ENCODE results near the gene CEP162.
"Not testable (repeated sequence)": the region's sequence is repeated elsewhere in the genome, so short reads cannot be mapped to it uniquely, and the experiment has no call there.

Gene CEP162

DNA sequence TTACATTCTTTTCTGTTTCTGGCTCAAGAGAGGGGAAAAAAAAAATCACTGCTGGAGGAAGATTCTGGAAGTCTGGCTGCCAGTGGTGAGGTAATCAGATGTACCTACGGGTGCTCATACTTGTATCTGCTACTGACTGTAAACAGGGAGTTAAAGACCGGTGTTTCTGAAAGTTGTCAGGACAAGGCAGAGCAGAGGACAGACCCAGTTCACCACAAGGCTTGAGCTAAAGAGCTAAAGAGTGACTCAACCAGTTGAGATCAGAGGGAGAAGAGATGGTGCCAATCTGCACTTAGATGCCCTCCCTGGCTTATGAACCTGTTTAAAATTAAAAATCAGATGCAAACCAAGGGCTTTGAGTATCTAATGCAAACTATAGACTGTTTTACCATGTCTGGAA lies 55.4 kb downstream of the CEP162 start:
- no peak overlapping the region for H3K27ac ChIP-seq
- no peak for TF ChIP-seq ZFX (IDR thresholded peaks at IDR 0.05)
- TF ChIP-seq, protein P1, sequence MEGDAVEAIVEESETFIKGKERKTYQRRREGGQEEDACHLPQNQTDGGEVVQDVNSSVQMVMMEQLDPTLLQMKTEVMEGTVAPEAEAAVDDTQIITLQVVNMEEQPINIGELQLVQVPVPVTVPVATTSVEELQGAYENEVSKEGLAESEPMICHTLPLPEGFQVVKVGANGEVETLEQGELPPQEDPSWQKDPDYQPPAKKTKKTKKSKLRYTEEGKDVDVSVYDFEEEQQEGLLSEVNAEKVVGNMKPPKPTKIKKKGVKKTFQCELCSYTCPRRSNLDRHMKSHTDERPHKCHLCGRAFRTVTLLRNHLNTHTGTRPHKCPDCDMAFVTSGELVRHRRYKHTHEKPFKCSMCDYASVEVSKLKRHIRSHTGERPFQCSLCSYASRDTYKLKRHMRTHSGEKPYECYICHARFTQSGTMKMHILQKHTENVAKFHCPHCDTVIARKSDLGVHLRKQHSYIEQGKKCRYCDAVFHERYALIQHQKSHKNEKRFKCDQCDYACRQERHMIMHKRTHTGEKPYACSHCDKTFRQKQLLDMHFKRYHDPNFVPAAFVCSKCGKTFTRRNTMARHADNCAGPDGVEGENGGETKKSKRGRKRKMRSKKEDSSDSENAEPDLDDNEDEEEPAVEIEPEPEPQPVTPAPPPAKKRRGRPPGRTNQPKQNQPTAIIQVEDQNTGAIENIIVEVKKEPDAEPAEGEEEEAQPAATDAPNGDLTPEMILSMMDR (conservative IDR thresholded peaks at IDR 0.05) = no peak

DNA sequence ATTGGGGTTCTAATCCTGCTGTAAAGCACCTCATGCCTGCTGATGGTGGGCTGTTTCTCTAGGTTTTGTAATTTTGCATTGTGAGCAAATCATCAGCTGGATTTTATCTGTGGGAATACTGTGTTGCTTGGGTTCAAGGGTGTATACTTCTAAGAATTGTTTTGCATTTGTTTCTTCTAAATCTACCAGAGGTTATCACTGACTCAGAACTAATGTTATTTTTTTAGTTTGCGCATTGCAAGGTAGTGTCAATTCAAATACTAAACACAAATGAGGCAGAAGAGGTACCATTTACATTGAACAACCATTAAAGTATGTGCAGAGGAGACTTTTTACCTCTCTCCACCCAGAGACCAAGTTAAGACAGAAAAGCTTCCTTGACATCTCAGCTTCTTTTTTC lies 60.0 kb downstream of the CEP162 start:
- H3K27ac ChIP-seq = no peak overlapping the region
- TF ChIP-seq, protein P1 (conservative IDR thresholded peaks at IDR 0.05) = no peak
- no peak for TF ChIP-seq ZFX (IDR thresholded peaks at IDR 0.05)

DNA sequence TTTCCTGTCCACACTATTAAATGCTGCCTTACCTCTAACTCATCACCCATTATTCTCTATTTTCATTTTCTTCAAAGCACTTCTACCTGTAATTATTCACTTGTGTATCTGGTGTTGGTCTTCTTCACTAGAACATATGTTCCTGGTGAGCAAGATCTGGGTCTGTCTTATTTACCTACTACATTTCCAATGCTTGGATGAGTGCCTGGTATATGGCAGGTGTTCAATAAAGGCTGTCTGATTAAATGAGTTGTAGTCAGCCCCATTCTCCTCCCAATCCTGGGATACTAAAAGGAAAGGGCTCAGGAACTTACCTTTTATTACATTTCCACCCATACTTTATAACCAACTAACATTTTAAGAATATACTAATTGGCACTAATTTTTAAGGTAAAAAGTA lies 61.0 kb downstream of the CEP162 start:
- no peak overlapping the region for H3K27ac ChIP-seq
- TF ChIP-seq, protein P1 (conservative IDR thresholded peaks at IDR 0.05) = no peak
- TF ChIP-seq ZFX (IDR thresholded peaks at IDR 0.05) = no peak

DNA sequence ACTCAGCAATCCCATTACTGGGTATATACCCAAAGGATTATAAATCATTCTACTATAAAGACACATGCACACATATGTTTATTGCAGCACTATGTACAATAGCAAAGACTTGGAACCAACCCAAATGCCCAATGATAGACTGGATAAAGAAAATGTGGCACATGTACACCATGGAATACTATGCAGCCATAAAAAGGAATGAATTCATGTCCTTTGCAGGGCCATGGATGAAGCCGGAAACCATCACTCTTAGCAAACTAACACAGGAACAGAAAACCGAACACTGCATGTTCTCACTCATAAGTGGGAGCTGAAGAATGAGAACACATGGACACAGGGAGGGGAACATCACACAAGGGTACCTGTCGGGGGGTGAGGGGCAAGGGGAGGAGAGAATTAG lies 63.1 kb downstream of the CEP162 start:
- H3K27ac ChIP-seq = not testable (repeated sequence)

DNA sequence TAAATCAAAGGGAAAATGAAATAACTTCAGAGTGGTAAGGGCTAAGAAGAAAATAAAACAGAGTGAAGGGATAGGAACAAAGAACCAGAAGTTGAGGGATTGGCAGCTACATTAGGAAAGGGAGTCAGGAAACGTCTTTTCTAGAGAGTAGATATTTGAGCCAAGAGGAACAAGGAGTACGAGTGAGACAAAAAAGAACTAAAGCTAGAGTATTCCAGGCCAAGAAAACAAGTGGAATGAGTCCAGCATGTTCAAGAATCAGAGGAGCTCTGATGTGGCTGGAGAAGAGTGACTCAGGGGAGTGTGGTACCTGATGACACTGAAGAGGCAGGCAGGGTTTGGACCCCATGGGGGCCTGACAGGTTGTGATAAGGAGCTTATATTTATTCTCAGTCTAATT lies 66.3 kb downstream of the CEP162 start:
- H3K27ac ChIP-seq = no peak overlapping the region
- no peak for TF ChIP-seq ZFX (IDR thresholded peaks at IDR 0.05)
- TF ChIP-seq, protein P1 (conservative IDR thresholded peaks at IDR 0.05) = no peak

DNA sequence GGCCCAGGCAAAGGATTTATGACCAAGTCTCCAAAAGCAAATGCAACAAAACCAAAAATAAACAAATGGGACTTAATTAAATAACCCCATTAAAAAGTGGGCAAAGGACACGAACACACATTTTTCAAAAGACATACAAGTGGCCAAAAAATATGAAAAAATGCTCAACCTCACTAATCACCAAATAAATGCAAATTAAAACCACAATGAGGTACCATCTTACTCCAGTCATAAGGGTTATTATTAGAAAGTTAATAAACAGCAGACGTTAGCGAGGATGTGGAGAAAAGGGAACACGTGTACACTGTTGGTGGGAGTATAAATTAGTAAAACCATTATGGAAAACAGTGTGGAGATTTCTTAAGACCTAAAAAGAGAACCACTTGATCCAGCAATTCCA lies 71.1 kb downstream of the CEP162 start:
- no peak for TF ChIP-seq ZFX (IDR thresholded peaks at IDR 0.05)
- TF ChIP-seq, protein P1 (conservative IDR thresholded peaks at IDR 0.05) = no peak
- no peak overlapping the region for H3K27ac ChIP-seq

DNA sequence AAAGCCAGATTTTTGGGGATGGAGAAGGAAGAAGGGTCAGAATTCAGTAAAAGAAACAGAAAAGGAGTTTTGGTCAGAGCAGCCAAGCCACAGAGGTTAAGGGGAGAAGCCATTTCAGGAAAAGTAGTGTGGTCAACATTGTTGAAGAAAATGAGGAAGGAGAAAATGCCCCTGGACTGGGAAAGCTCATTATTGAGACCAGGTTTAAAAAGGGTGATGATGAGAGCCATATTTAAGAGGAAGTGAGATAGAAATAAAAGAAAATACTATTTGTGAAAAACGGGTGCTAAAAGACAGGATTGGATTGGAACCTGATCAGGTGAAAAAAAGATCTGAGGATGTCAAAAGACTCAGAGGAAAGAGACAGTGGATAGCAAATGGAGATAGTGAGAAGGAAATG lies 75.8 kb downstream of the CEP162 start:
- TF ChIP-seq, protein P1 (conservative IDR thresholded peaks at IDR 0.05) = no peak
- no peak for TF ChIP-seq ZFX (IDR thresholded peaks at IDR 0.05)
- no peak overlapping the region for H3K27ac ChIP-seq

DNA sequence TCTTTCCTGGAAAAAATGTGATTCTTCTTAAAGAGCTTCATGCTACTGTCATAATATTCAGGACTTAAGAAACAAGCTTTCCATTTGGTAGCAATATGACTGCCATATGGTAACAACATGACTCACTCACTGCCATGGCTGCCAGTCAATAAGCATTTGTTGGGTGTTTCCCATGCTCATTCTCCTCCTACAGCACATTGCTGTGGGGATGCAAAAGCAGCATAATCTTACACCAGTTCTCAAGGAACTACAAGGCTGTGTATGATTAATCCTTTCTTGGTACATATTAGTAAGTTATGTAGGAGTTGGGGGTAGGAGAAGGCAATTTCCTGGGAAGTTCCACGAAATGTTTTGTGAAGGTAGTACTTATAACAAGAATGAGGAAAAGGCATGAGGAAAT lies 76.7 kb downstream of the CEP162 start:
- no peak for TF ChIP-seq ZFX (IDR thresholded peaks at IDR 0.05)

DNA sequence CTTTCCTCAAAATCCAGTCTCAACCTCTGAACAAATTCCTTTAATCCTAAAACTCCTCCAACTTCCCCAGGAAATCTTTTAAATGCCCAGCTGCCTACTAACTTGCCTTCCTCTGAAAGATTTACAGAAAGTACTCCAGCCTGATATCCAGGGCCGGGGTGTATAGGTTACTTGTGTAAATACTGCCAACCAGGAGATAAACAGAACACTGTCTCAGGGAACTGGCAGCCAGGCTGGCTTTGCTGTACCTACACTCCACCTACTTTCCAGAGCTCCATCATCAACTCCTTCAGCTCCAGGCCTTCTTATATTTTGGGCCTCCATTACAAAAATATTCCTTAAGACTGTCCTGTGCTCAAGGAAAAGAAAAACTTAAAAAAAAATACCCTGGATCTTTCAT lies 85.9 kb downstream of the CEP162 start:
- TF ChIP-seq, protein P1 (conservative IDR thresholded peaks at IDR 0.05) = no peak
- TF ChIP-seq ZFX (IDR thresholded peaks at IDR 0.05) = no peak
- H3K27ac ChIP-seq = no peak overlapping the region

More for the DNA sequence above, 76.7 kb downstream of the CEP162 start:
- no peak overlapping the region for H3K27ac ChIP-seq

All from C4-2B (cell line).